Right lobe of liver (tissue), 6 donors: Measurements from ENCODE around the gene TMEM170B. TPM values are rescaled to one million over a fixed set of nuclear protein-coding genes. Genes with fewer than 3 reads are reported as not detected.
A peak's percentile ranks its signal among the peaks of the same experiment; 100 is the strongest.

Experiments
- ATAC-seq, 4 donors: fragments of 200-7000 bp; cut with Tn5 transposase; one replicate each; pipeline ENCODE4 v1.9.1; 2020; ENCODE audit warnings: mild to moderate bottlenecking in 4 of 4, moderate library complexity in 4 of 4
- DNase-seq, 3 donors: peaks; one replicate each; pipeline ENCODE4 v3.0.0-alpha.2; 2020
- H3K27ac ChIP-seq, 3 donors: fragments of 200-600 bp; one replicate each; pipeline ENCODE4 v1.8.0; 2022
- H3K27me3 ChIP-seq, 2 donors: fragments of 200-600 bp; one replicate each; pipeline ENCODE4 v1.8.0; 2022
- H3K36me3 ChIP-seq, 4 donors: fragments of 200-600 bp; sonication (generic) in 1 of 4; one replicate each; pipeline versions ENCODE4 v1.5.1 to v1.8.0; 2017 to 2022; ENCODE audit warnings: control low read depth in 1 of 4
- H3K4me1 ChIP-seq, 4 donors: fragments of 200-600 bp; sonication (generic) in 1 of 4; one replicate each; pipeline versions ENCODE4 v1.5.1 to v1.8.0; 2017 to 2022; ENCODE audit warnings: control low read depth in 1 of 4
- H3K4me3 ChIP-seq, 3 donors: fragments of 200-600 bp; one replicate each; pipeline ENCODE4 v1.8.0; 2022
- H3K9me3 ChIP-seq, 4 donors: fragments of 200-600 bp; sonication (generic) in 1 of 4; one replicate each; pipeline versions ENCODE4 v1.5.1 to v1.8.0; 2017 to 2022; ENCODE audit warnings: control low read depth in 1 of 4
- CTCF ChIP-seq, 4 donors: fragments of 200-600 bp in 3 of 4; fragments of 450-650 bp in 1 of 4; IDR thresholded peaks; one replicate each; pipeline versions ENCODE4 v1.5.1 to v1.8.0; 2016 to 2022; ENCODE audit warnings: antibody characterized with exemption in 4 of 4, mild to moderate bottlenecking in 2 of 4
- POLR2A ChIP-seq: fragments of 450-650 bp; IDR thresholded peaks from one replicate; pipeline ENCODE4 v1.6.1; 2017; ENCODE audit warnings: antibody characterized with exemption, mild to moderate bottlenecking
- WGBS: methylation state at CpG from one replicate; pipeline ENCODE4 v1.1.6; 2018; ENCODE audit warnings: low coverage, low lambda C conversion rate; ENCODE audit not compliant: insufficient coverage; ENCODE audit errors: missing lambda C conversion rate; 5-methylcytosine and 5-hydroxymethylcytosine counted together
- intact Hi-C, 2 donors: fragments of 100-400 bp; cut with DNase I; formaldehyde crosslinking; loops; one replicate each; pipeline versions ENCODE4 v1.11.2 to v1.14.1; 2022
- total RNA-seq, 6 experiments: library from RNA; depleted of rRNA in 2 of 6; stranded (reverse); fragments of >200 nt in 2 of 6; fragmentation: NEBNext Ultra II Directional in 3 of 6; extraction: Animal tissue kit (Norgen Biotek cat#: 25700) in 3 of 6; gene quantifications; one replicate each; pipeline versions ENCODE4 v1.1.0 to v1.2.4, GENCODE V29; 2016 to 2023
- donor health status: DM: no; HTN: yes; CAD: no.
- donor health status: DM: no; HTN: no; CAD: no.
- donor health status: DM: no; HTN: no; CAD: no.
- donor health status: DM: no; HTN: yes; CAD: no.
- donor health status: DM: no; HTN: yes; CAD: no.

TMEM170B gene
- total RNA-seq, 6 experiments from 2014 or later = 3.6 to 6.7 (median 5.0) TPM

GRCh38 chr6:11536795-11537194 lies 754 bp upstream of the TMEM170B start:
- no peaks in the 10 kb centered on the region for H3K36me3 ChIP-seq

DNA sequence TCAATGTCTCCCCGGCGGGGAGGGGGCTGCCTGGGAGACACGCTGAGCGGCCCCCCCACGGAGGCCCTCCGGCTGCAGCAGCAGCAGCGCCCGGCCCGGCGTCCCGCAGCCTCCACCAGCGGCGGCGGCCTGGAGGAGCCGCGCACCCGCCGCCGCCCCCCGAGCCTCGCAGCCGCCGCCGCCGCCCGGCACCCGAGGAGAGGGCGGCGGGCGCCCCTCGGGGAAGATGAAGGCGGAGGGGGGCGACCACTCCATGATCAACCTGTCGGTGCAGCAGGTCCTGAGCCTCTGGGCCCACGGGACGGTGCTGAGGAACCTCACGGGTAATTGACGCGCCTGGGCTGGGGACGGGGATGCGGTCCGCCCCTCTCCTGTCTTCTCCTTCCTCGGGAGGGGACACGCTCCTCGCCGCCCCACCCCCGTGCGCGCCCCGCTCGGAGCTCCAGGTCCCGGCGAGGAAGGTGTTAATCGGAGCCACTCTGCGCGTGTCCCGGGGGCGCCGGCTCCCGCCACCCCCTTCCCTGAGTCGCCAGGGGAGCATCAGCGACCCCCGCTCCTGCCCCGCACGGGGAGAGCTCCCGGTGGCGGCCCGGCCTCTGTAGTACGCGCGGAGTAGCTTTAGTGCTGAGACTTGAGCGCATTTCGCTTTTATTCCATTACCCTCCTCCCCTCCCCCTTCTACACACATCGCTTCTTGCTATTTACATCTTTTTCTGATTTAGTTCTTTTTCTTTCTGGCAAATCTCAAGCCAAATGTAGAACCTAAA lies 686 bp downstream of the TMEM170B start:
- Histone ChIP-seq H3K9me3 (no peaks in the 10 kb centered on the region), H3K4me1 (peaks cover 0 to 24% (median 5%) of the 10 kb centered on the region in 4 donors), H3K4me3 (peak overlapping the region; percentile 86 to 94 (median 89)), H3K27me3 (no peaks in the 10 kb centered on the region), H3K27ac (peak overlapping the region; percentile 69 to 87 (median 77)), H3K36me3 (no peaks in the 10 kb centered on the region)
- intact Hi-C loops = no loop called here
- DNase-seq = peak; percentile 50 to 63 (median 62)
- WGBS = 0% methylated on average over 19 of the region's 74 CpGs
- no peak for TF ChIP-seq POLR2A
- no peak for TF ChIP-seq CTCF (IDR thresholded peaks at IDR 0.05)
- ATAC-seq = peak; percentile 5 to 11 (median 9)

More at GRCh38 chr6:11536795-11537194, 754 bp upstream of the TMEM170B start:
- TF ChIP-seq POLR2A = no peak
- TF ChIP-seq CTCF (IDR thresholded peaks at IDR 0.05) = no peak
- ATAC-seq (no peak), DNase-seq (no peak)
- intact Hi-C loops = no loop called here
- no peaks in the 10 kb centered on the region for H3K27me3 ChIP-seq
- H3K4me3 ChIP-seq = peak overlapping the region; percentile 86 to 94 (median 89)
- H3K4me1 ChIP-seq = peaks cover 0 to 24% (median 5%) of the 10 kb centered on the region in 4 donors
- WGBS = 2% methylated on average over 12 of the region's 12 CpGs
- H3K9me3 ChIP-seq = no peaks in the 10 kb centered on the region
- peak overlapping the region; percentile 69 to 87 (median 77) for H3K27ac ChIP-seq

DNA sequence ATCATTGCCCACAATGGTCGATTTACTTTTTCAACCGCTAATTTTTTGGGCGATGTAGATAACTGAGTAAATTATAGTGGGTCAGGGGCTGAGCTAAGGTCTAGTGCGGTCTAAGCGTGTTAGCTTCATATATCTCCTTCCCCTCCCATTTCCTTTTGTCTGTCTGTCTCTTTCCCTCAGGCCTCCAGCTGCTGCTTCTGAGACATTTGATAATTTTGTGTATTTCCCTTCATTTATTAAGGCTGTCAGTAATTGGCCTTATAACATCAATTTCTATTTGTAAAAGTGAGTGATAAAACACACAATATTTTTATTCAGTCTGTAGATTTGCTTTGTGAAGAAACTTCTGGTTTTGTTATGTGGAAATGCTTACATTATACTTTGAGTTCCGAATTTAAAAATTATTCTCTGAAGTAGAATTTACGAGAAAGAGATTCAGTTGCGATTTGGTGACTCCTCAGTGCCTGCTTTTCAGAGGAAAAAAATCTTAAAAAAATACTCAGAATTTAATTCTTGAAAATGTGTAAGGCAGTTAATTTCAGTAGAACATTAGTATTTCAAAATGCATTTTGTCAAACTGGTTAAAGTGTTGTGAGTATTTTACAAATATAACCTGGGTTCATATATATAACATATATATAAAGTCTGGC lies 1.4 kb downstream of the TMEM170B start:
- ATAC-seq (no peak), DNase-seq (no peak)
- Histone ChIP-seq H3K27ac (peak overlapping the region in 1 of 3 donors; percentile 87), H3K4me3 (peak overlapping the region; percentile 86 to 94 (median 89)), H3K36me3 (no peaks in the 10 kb centered on the region), H3K9me3 (no peaks in the 10 kb centered on the region), H3K4me1 (peaks cover 0 to 26% (median 5%) of the 10 kb centered on the region in 4 donors), H3K27me3 (no peaks in the 10 kb centered on the region)
- no peak for TF ChIP-seq POLR2A
- TF ChIP-seq CTCF (IDR thresholded peaks at IDR 0.05) = no peak
- intact Hi-C loops = no loop called here
- WGBS = 21% methylated on average over 8 of the region's 8 CpGs

DNA sequence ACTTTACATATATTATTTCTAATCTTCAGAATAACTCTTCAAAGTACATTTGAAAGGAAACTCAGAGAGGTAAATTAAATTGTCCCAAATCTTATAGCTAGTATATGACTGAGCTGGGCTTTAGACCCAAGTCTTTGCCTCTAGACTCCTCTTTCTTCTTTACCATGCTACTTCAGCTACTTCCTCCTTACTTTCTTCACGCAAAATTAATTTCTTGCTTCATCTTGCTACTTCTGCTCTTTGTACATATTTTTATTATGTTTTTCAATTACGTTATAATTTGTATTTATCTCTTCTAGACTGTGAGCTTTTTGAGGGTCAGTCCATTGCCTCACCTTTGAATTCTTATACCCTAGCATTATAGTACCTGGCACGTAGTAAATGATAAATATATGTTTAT lies 5.3 kb downstream of the TMEM170B start:
- no peaks in the 10 kb centered on the region for H3K9me3 ChIP-seq
- no peak overlapping the region for H3K4me3 ChIP-seq
- DNase-seq = no peak
- ATAC-seq = no peak
- H3K36me3 ChIP-seq = no peaks in the 10 kb centered on the region
- TF ChIP-seq CTCF (IDR thresholded peaks at IDR 0.05) (no peak), POLR2A (no peak)
- no peak overlapping the region for H3K27ac ChIP-seq
- H3K4me1 ChIP-seq = peaks cover 0 to 12% (median 0%) of the 10 kb centered on the region in 4 donors
- WGBS = 70% methylated on average over 3 of the region's 3 CpGs
- intact Hi-C loops = no loop called here
- no peaks in the 10 kb centered on the region for H3K27me3 ChIP-seq
